Adrenal gland (tissue), 5 donors: ENCODE measurements around the gene MYCBP.
A peak's percentile ranks its signal among the peaks of the same experiment; 100 is the strongest.

Source experiments
- POLR2A ChIP-seq, 2 donors: fragments of 450-650 bp; IDR thresholded peaks; one replicate each; pipeline ENCODE4 v1.6.1; 2017; ENCODE audit warnings: antibody characterized with exemption in 2 of 2, mild to moderate bottlenecking in 2 of 2, moderate library complexity in 1 of 2
- TF ChIP-seq, protein P1 (sequence below), 6 experiments: fragments of 450-650 bp in 4 of 6; fragments of 200-600 bp in 2 of 6; sonication (generic) in 1 of 6; IDR thresholded peaks; 1 replicate in 5 of 6; 2 replicates in 1 of 6; pipeline versions ENCODE4 v1.5.1 to v1.8.0; 2016 to 2021; ENCODE audit warnings: antibody characterized with exemption in 6 of 6, mild to moderate bottlenecking in 2 of 6, moderate library complexity in 1 of 6
- donor health status: DM: no; HTN: no; CAD: no.

DNA sequence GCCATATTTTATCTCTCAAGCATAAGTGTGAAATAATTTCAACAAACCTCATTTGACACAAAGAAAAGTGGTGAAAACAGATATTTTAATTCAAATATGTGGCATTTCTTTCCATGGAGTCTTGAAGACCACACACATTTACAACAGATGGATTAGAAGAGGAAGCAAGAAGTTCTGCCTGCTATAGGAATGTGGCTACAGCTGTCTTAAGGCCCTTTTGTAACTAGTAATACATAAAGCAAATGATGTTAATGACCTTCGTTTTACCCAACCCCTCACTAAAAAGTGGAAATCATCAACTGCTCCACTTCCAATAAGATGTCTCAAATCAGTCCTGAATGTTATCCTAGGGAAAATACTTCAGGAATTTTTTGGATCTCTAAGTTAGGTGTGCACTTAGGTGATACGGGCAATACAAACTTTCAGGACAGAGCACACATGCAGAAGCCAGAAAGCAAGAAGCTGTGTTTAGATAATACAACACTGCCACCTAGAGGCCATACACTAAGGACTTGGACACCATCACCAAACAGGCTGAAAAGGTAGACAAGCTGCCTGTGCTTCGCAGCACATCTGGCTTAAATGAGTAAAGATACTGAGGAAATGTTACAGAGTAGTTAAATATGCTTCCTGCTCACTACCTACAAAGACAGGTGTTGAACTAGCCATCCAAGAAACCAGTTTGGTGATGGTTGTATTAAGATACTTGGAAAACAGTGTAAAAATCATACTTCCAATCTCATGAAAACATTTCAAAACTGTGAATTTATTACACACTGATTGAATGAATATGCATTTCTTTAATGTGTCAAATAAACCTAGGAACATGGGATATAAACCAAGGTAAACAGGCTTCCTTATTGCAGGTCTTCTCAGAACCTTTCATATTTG is 38.0 kb downstream of the MYCBP start:
- TF ChIP-seq, protein P1, sequence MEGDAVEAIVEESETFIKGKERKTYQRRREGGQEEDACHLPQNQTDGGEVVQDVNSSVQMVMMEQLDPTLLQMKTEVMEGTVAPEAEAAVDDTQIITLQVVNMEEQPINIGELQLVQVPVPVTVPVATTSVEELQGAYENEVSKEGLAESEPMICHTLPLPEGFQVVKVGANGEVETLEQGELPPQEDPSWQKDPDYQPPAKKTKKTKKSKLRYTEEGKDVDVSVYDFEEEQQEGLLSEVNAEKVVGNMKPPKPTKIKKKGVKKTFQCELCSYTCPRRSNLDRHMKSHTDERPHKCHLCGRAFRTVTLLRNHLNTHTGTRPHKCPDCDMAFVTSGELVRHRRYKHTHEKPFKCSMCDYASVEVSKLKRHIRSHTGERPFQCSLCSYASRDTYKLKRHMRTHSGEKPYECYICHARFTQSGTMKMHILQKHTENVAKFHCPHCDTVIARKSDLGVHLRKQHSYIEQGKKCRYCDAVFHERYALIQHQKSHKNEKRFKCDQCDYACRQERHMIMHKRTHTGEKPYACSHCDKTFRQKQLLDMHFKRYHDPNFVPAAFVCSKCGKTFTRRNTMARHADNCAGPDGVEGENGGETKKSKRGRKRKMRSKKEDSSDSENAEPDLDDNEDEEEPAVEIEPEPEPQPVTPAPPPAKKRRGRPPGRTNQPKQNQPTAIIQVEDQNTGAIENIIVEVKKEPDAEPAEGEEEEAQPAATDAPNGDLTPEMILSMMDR (IDR thresholded peaks at IDR 0.05): peak; percentile 61 to 86 (median 75)
- TF ChIP-seq POLR2A (IDR thresholded peaks at IDR 0.05): no peak
